Endothelial cell of umbilical vein (primary cell): ENCODE results near the gene CDC42SE2.

ENCODE experiments used
- CTCF ChIP-seq, 2 donors: IDR thresholded peaks; 1 replicate in 1 of 2; 2 replicates in 1 of 2; pipeline ENCODE4 v1.5.1; 2011; ENCODE audit warnings: low read length in 2 of 2, mild to moderate bottlenecking in 2 of 2, moderate library complexity in 2 of 2, control low read depth in 1 of 2, inconsistent platforms in 1 of 2, low read depth in 1 of 2; ENCODE audit not compliant: insufficient read depth in 1 of 2; ENCODE audit errors: extremely low read depth in 1 of 2
- GATA2 ChIP-seq: IDR thresholded peaks from 2 replicates; pipeline ENCODE4 v1.7.0; 2011; ENCODE audit warnings: low read depth, mild to moderate bottlenecking, moderate library complexity, mixed read lengths, low read length; ENCODE audit not compliant: insufficient read length, insufficient read depth
- MYC ChIP-seq: IDR thresholded peaks from one replicate; pipeline ENCODE4 v1.6.1; 2011; ENCODE audit warnings: mild to moderate bottlenecking, low read depth, low read length
- POLR2AphosphoS5 ChIP-seq: IDR thresholded peaks from 2 replicates; pipeline ENCODE4 v1.6.1; 2012; ENCODE audit warnings: low read depth, mild to moderate bottlenecking, control low read depth, low read length, moderate library complexity; ENCODE audit not compliant: insufficient read depth

- TF ChIP-seq MYC (no peak), GATA2 (no peak), CTCF (IDR thresholded peaks at IDR 0.05; ENCODE audit: extremely low read depth in 1 of 2, insufficient read depth in 1 of 2, low read depth in 1 of 2, low read length in 2 of 2) (no peak), POLR2AphosphoS5 (no peak)
These were observed 43.3 kb upstream of the CDC42SE2 start for GRCh38 chr5:131220566-131220965.
